Breast epithelium (tissue), 3 donors: Measurements from ENCODE around the gene AMOTL1.

Experiments used
- POLR2AphosphoS5 ChIP-seq, 3 donors: sonication (generic); formaldehyde crosslinking; IDR thresholded peaks; one replicate each; pipeline ENCODE4 v1.6.1; 2017; ENCODE audit warnings: antibody characterized with exemption in 3 of 3
- TF ChIP-seq, protein P1 (sequence below), 3 donors: fragments of 450-650 bp; IDR thresholded peaks; one replicate each; pipeline ENCODE4 v1.5.1; 2016 to 2017; ENCODE audit warnings: antibody characterized with exemption in 3 of 3, mild to moderate bottlenecking in 3 of 3, moderate library complexity in 3 of 3

DNA sequence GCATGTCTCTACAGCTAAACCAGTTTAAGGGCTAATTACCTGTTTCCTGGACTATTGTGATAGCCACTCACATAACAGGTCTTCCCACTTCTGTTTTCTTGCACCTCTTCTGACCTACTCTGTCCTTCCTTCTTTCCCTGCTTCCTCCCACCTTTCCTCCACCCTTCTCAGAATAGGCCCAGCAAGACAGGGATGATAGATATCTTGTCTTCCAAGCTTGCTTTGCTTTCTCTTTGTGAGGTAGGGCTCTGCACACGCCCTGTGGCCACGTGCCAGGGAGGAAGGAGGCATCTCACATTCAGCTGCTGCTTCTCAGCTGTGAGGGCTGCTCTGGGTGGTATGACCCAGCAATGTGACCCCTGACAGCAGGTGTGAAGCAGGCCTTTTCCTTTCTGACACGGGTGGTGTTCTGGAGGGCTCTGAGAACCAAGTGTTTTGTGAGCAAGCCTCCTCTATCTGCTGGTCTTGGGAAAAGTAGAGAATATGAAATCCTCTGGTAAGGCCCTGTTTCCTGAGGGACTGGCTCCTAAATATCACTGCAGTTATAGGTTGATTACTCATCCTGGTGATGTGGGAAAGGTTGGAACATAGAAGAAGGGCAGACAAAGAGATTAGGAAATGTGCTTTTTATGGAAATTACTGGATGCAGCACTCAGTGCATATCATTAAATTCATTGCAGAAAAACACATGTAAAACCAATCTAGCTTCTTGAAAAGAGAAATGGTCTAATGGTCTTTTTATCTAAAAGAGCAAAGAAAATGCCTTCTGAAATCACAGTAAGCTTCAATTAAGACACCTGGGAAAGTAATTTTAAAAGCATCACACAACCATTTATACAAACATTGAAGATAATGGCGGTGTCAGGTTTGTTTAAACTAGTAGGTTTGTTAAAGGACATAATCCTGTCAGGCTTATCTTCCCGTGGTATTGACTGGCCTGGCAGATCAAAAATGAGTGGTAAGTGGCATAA is 8.5 kb downstream of the AMOTL1 start:
- TF ChIP-seq, protein P1, sequence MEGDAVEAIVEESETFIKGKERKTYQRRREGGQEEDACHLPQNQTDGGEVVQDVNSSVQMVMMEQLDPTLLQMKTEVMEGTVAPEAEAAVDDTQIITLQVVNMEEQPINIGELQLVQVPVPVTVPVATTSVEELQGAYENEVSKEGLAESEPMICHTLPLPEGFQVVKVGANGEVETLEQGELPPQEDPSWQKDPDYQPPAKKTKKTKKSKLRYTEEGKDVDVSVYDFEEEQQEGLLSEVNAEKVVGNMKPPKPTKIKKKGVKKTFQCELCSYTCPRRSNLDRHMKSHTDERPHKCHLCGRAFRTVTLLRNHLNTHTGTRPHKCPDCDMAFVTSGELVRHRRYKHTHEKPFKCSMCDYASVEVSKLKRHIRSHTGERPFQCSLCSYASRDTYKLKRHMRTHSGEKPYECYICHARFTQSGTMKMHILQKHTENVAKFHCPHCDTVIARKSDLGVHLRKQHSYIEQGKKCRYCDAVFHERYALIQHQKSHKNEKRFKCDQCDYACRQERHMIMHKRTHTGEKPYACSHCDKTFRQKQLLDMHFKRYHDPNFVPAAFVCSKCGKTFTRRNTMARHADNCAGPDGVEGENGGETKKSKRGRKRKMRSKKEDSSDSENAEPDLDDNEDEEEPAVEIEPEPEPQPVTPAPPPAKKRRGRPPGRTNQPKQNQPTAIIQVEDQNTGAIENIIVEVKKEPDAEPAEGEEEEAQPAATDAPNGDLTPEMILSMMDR (IDR thresholded peaks at IDR 0.05): no peak
- no peak for TF ChIP-seq POLR2AphosphoS5 (IDR thresholded peaks at IDR 0.05)
